Upper lobe of left lung (tissue), 6 donors: ENCODE results near the gene PPARD. TPM values are rescaled to one million over a fixed set of nuclear protein-coding genes. Genes with fewer than 3 reads are reported as not detected.
A peak's percentile ranks its signal among the peaks of the same experiment; 100 is the strongest.

Source experiments
- ATAC-seq, 2 donors: fragments of 200-7000 bp; cut with Tn5 transposase; one replicate each; pipeline ENCODE4 v1.9.1; 2022; ENCODE audit warnings: mild to moderate bottlenecking in 2 of 2, moderate library complexity in 2 of 2; ENCODE audit not compliant: low FRiP score in 2 of 2
- DNase-seq, 2 donors: peaks; one replicate each; pipeline ENCODE4 v3.0.0-alpha.2; 2019 to 2020
- H3K27ac ChIP-seq, 4 donors: fragments of 200-600 bp; sonication (generic); one replicate each; pipeline ENCODE4 v1.5.1; 2016 to 2019
- H3K27me3 ChIP-seq, 4 donors: fragments of 200-600 bp; sonication (generic); one replicate each; pipeline ENCODE4 v1.5.1; 2017 to 2019
- H3K36me3 ChIP-seq, 4 donors: fragments of 200-600 bp; sonication (generic); one replicate each; pipeline ENCODE4 v1.5.1; 2016 to 2019
- H3K4me1 ChIP-seq, 4 donors: fragments of 200-600 bp; sonication (generic); one replicate each; pipeline ENCODE4 v1.5.1; 2018 to 2019
- H3K4me3 ChIP-seq, 4 donors: fragments of 200-600 bp; sonication (generic); one replicate each; pipeline ENCODE4 v1.5.1; 2017 to 2019; ENCODE audit warnings: mild to moderate bottlenecking in 2 of 4, moderate library complexity in 1 of 4
- H3K9me3 ChIP-seq, 4 donors: fragments of 200-600 bp; sonication (generic); one replicate each; pipeline ENCODE4 v1.5.1; 2018 to 2019
- EP300 ChIP-seq, 4 donors: sonication (generic); formaldehyde crosslinking; IDR thresholded peaks; one replicate each; pipeline ENCODE4 v1.5.1; 2017; ENCODE audit warnings: antibody characterized with exemption in 4 of 4, control low read depth in 2 of 4
- POLR2A ChIP-seq, 4 donors: fragments of 450-650 bp; IDR thresholded peaks; one replicate each; pipeline ENCODE4 v1.5.1; 2016 to 2017; ENCODE audit warnings: antibody characterized with exemption in 4 of 4, mild to moderate bottlenecking in 2 of 4
- POLR2AphosphoS5 ChIP-seq, 2 donors: sonication (generic); formaldehyde crosslinking; IDR thresholded peaks; one replicate each; pipeline ENCODE4 v1.5.1; 2017; ENCODE audit warnings: antibody characterized with exemption in 2 of 2
- WGBS, 2 donors: methylation state at CpG; one replicate each; pipeline ENCODE4 v1.1.5; 2017 to 2018; 5-methylcytosine and 5-hydroxymethylcytosine counted together
- total RNA-seq, 6 donors: library from RNA; depleted of rRNA in 4 of 6; stranded (reverse); fragments of >200 nt in 4 of 6; gene quantifications; one replicate each; pipeline versions ENCODE4 v1.1.0 to v1.2.1, GENCODE V29; 2016 to 2021
- TF ChIP-seq, protein P1 (sequence below), 6 experiments: fragments of 450-650 bp in 4 of 6; fragments of 200-600 bp in 2 of 6; sonication (generic) in 2 of 6; IDR thresholded peaks; one replicate each; pipeline ENCODE4 v1.5.1; 2016 to 2019; ENCODE audit warnings: antibody characterized with exemption in 6 of 6
- donor health status: DM: no; HTN: no; CAD: no; lungs with moderate emphysema.
- donor health status: DM: no; HTN: yes; CAD: no; lungs with severe emphysema.

PPARD gene
- total RNA-seq, 6 donors from 2014 or later: 14.8 to 48.2 (median 31.5) TPM

DNA sequence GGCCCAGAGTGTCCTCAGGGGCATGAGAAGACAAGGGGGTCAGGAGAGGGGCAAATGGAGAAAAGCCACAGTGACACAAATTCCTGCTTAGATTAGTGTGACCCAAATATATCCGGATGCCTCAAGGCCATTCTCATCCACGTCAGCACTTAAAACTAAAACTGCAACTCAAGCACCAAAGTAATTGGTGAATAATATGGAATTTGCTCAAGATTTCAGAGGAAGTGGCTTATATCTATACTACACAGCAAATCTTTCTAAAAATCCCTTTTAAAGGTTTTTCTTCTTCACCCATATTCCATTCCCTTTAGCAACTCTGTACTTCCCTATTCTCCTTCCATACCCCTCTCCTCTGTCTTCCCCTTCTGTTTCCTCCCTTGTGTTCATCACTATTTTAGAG lies 29.6 kb upstream of the PPARD start:
- no peak overlapping the region for H3K4me3 ChIP-seq
- TF ChIP-seq POLR2A (IDR thresholded peaks at IDR 0.05): no peak
- no peak for TF ChIP-seq EP300 (IDR thresholded peaks at IDR 0.05)
- no peak for TF ChIP-seq POLR2AphosphoS5 (IDR thresholded peaks at IDR 0.05)
- TF ChIP-seq, protein P1, sequence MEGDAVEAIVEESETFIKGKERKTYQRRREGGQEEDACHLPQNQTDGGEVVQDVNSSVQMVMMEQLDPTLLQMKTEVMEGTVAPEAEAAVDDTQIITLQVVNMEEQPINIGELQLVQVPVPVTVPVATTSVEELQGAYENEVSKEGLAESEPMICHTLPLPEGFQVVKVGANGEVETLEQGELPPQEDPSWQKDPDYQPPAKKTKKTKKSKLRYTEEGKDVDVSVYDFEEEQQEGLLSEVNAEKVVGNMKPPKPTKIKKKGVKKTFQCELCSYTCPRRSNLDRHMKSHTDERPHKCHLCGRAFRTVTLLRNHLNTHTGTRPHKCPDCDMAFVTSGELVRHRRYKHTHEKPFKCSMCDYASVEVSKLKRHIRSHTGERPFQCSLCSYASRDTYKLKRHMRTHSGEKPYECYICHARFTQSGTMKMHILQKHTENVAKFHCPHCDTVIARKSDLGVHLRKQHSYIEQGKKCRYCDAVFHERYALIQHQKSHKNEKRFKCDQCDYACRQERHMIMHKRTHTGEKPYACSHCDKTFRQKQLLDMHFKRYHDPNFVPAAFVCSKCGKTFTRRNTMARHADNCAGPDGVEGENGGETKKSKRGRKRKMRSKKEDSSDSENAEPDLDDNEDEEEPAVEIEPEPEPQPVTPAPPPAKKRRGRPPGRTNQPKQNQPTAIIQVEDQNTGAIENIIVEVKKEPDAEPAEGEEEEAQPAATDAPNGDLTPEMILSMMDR (IDR thresholded peaks at IDR 0.05): no peak
- no peaks in the 10 kb centered on the region for H3K27me3 ChIP-seq
- H3K36me3 ChIP-seq: no peaks in the 10 kb centered on the region
- no peaks in the 10 kb centered on the region for H3K9me3 ChIP-seq
- H3K27ac ChIP-seq: peak overlapping the region in 2 of 4 donors; percentile 56 to 74
- ATAC-seq: peak in 1 of 2 donors; percentile 38
- no peak for DNase-seq
- peaks cover 14 to 30% (median 23%) of the 10 kb centered on the region in 4 donors for H3K4me1 ChIP-seq
- 37 to 46% methylated on average over 2 of the region's 2 CpGs for WGBS, 2 donors

DNA sequence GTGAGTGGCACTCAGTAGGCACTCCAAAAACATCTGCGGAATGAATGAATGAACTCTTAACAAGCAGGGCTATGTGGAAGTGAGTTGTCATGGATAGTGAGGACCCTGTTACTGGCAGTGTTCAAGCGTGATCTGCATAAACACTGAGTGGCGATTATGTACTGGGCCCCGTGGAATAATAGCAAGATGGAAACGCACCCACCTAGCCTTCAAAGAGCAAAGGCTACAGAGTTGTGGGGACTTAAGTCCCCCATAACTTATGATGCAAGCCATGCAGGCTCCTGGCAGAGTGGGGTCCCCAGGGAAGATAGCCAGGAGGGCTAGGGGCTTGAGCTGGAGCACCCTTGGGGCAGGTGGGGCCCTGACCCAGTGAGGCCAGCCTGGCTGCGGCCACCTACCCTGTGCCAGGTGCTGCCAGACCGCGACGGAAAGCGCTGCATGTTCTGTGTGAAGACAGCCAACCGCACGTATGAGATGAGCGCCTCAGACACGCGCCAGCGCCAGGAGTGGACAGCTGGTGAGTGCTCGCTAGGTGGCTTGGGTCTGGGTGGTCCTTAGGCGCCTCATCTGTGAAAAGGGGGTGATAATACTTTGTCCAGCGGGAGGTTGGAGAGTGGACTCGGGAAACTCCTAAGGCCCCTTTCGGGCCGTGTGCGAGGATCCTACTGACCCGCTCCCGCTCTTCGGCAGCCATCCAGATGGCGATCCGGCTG lies 24.7 kb upstream of the PPARD start:
- ATAC-seq: peak; percentile 44 to 75
- Histone ChIP-seq H3K27me3 (no peaks in the 10 kb centered on the region), H3K27ac (peak overlapping the region in 1 of 4 donors; percentile 45), H3K36me3 (peaks cover 0 to 18% (median 10%) of the 10 kb centered on the region in 4 donors), H3K4me1 (peaks cover 6 to 19% (median 16%) of the 10 kb centered on the region in 4 donors), H3K4me3 (peak overlapping the region; percentile 48 to 63 (median 56)), H3K9me3 (no peaks in the 10 kb centered on the region)
- 66 to 93% methylated on average over 5 to 28 of the region's 28 CpGs for WGBS, 2 donors
- peak in 1 of 2 donors; percentile 79 for DNase-seq
- TF ChIP-seq EP300 (IDR thresholded peaks at IDR 0.05): no peak
- no peak for TF ChIP-seq POLR2AphosphoS5 (IDR thresholded peaks at IDR 0.05)
- TF ChIP-seq POLR2A (IDR thresholded peaks at IDR 0.05): no peak
- TF ChIP-seq, protein P1 (IDR thresholded peaks at IDR 0.05): no peak

DNA sequence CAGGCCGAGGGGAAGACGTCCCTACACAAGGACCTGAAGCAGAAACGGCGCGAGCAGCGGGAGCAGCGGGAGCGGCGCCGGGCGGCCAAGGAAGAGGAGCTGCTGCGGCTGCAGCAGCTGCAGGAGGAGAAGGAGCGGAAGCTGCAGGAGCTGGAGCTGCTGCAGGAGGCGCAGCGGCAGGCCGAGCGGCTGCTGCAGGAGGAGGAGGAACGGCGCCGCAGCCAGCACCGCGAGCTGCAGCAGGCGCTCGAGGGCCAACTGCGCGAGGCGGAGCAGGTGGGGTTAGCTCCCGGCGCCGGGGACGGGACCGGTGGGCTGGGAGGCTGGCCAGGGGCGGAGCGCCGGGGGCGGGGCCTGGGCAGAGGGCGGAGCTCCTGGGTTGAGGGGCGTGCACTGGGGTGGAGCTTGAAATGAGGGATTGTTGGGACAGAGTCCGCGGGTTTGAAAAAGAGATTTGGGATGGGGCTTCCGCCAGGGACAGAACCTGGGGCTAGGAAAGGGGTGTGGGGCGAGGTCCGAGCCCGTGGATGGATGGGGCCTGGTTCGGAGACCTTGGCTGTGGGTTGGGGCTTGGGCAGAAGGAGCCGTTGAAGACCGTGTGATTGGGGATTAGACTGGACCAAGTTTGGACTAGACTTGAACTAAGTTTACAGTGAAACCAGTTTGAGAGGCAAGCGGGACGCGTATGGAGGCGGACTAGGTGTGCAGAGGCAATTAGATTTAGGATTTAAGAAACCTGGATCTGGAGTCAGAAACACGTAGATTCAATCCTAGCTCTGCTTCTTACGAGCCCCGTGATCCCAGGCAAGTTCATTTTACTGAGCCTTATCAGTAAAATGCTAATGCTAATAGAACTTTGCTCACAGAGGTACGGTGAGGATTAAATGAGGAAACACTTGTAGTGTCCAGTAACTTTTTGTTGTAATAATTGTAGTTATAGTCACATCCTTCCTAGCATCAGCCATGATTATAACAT lies 23.9 kb upstream of the PPARD start:
- H3K27ac ChIP-seq: peak overlapping the region in 1 of 4 donors; percentile 45
- peak; percentile 79 to 96 for DNase-seq

GRCh38 chr6:35319346-35320030 lies 22.9 kb upstream of the PPARD start:
- Histone ChIP-seq H3K4me1 (peaks cover 6 to 18% (median 14%) of the 10 kb centered on the region in 4 donors), H3K27me3 (no peaks in the 10 kb centered on the region), H3K27ac (no peak overlapping the region), H3K36me3 (peaks cover 0 to 18% (median 10%) of the 10 kb centered on the region in 4 donors), H3K4me3 (no peak overlapping the region), H3K9me3 (no peaks in the 10 kb centered on the region)
- TF ChIP-seq EP300 (IDR thresholded peaks at IDR 0.05) (no peak), POLR2AphosphoS5 (IDR thresholded peaks at IDR 0.05) (no peak), POLR2A (IDR thresholded peaks at IDR 0.05) (no peak)
- TF ChIP-seq, protein P1 (IDR thresholded peaks at IDR 0.05): no peak
- WGBS, 2 donors: 92 to 94% methylated on average over 18 to 19 of the region's 20 CpGs
- ATAC-seq: no peak
- no peak for DNase-seq

More for the DNA sequence above, 23.9 kb upstream of the PPARD start:
- Histone ChIP-seq H3K27me3 (no peaks in the 10 kb centered on the region), H3K9me3 (no peaks in the 10 kb centered on the region), H3K4me1 (peaks cover 6 to 18% (median 14%) of the 10 kb centered on the region in 4 donors), H3K36me3 (peaks cover 0 to 18% (median 10%) of the 10 kb centered on the region in 4 donors), H3K4me3 (peak overlapping the region; percentile 48 to 63 (median 56))
- 45 to 65% methylated on average over 49 to 53 of the region's 55 CpGs for WGBS, 2 donors
- peak in 1 of 4 donors; percentile 22 for TF ChIP-seq POLR2A (IDR thresholded peaks at IDR 0.05)
- TF ChIP-seq EP300 (IDR thresholded peaks at IDR 0.05): no peak
- TF ChIP-seq POLR2AphosphoS5 (IDR thresholded peaks at IDR 0.05): no peak
- TF ChIP-seq, protein P1 (IDR thresholded peaks at IDR 0.05): peak in 1 of 6 experiments; percentile 14
- peak; percentile 94 to 98 for ATAC-seq
